Fibroblast of upper back skin (primary cell): ENCODE measurements around the gene PRR33.

Experiments used
- DNase-seq: peaks from one replicate; pipeline ENCODE4 v3.0.0-alpha.2; 2013

The PRR33 gene

DNA sequence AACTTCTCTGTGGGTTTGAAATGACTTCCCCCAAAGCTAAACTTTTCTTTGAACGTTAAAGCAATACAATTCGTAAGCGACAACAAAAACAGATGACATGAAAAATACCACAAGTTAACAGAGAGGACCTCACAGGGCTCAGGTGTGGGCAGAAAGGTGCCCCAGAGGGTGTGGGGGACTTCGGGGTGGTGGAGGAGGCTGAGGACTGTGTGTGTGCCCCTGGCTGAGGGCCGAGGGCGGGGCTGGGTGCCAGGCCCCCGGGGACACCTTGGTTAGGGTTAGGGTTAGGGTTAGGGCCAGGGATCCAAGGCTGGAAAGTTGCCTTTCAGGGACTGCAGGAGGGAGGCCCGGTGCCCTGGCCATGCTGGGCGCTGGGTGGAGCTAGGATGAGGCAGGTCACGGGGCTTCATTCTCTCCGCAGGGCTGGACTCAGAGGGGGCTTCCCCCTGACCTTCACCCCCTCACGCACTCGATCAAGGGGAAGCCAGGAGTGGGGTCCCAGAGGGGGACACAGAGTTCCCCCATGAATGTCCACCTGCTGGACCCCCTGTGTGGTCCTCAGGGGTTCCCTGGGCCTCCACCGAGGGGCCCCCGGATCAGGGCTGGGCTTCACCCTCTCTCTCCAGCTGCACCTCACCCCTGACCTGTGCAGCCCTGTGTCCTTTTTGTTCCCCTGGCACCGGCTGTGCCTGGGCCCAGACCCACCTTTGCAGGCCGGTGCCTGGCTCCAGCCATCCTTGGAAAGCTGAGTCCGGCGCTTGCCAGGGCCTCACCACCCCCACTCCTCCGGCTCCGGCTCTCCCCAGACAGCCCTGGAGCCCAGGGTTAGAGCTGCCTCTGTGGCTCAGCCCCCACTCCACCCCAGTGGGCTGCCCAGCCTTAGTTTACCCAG, 45.9 kb downstream of the PRR33 start:
- no peak for DNase-seq

DNA sequence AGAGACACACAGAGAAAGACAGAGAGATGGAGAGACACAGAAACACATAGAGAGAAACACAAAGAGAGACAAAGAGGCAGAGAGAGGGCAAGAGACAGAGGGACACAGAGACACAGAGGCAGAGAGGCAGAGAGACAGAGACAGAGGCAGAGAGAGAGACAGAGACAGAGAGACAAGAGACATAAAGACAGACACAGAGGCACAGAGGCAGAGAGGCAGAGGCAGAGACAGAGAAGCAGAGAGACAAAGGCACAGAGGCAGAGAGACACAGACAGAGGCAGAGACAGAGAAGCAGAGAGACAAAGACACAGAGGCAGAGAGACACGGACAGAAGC, 46.6 kb downstream of the PRR33 start:
- DNase-seq = no peak

DNA sequence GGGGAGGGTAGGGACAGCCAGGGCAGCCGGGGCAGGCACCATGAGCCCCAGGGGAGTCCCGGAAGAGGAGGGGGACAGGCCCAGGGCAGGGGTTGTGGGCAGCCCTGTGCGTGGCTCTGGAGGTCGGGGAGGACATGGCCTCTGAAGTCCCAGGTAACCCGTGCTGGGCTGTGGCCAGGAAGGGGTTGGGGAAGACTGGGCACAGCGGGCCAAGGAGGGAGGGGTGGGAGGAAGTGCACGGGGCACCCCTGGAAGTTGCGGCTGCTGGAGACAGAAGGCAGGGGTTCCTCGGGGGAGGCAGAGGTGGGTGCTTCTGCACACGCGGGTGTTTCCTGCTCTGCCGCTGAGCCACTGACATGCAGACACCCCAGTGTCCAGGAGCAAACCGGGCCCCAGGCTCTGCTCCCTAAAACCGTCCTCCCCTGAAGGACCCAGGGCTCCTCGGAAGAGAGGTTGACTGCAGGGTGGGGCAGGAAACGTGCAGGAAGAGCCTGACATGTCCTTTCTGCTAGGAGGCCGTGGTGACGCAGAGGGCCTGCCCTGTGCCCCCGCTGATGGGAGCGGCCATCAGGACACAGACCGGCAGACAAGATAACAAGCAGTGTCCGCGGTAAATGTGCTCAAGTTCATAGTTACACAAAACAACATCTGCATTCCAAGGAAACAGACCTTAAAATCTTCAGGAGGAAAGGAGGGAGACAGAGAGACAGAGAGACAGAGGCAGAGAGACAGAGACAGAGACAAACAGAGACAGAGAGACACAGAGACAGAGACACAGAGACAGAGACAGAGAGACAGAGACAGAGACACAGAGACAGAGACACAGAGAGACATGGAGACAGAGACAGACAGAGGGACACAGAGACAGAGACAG, 47.2 kb downstream of the PRR33 start:
- DNase-seq = no peak

GRCh38 chr11:1843796-1844195, 47.9 kb downstream of the PRR33 start:
- DNase-seq = no peak

GRCh38 chr11:1843098-1843473, 48.6 kb downstream of the PRR33 start:
- no peak for DNase-seq

- no peak for DNase-seq
These were observed 49.3 kb downstream of the PRR33 start for GRCh38 chr11:1842149-1843097.

DNA sequence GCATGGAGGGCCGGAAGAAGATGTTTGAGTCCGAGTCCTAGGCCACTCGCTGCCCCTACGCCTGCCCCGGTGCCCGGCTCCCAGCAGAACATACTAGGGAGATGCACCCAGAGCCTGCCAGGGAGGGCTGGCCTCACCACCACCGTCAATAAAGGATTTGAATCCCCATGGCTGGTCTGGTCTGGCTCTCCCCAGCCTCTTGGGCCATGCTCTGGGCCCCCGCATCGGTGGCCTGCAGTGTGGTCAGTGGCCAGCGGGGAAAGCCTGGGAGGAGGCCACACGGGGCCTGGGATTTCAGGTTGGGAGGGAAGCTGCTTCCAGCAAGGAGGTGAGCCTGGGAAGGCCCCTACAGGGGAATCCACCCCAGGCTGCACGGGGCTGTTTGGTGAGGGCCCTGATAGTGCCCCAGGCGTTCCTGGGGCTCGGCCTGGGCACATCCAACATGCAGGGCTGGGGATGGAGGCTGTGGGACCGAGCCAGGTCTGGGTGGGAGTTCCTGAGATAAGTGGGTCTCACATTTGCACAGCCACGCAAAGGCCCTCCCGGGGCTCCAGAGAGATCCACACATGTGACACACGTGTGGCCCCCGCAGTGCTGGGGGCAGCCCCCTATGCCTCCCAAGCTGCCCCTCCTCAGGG, 50.1 kb downstream of the PRR33 start:
- no peak for DNase-seq

GRCh38 chr11:1840780-1841480, 50.8 kb downstream of the PRR33 start:
- no peak for DNase-seq

DNA sequence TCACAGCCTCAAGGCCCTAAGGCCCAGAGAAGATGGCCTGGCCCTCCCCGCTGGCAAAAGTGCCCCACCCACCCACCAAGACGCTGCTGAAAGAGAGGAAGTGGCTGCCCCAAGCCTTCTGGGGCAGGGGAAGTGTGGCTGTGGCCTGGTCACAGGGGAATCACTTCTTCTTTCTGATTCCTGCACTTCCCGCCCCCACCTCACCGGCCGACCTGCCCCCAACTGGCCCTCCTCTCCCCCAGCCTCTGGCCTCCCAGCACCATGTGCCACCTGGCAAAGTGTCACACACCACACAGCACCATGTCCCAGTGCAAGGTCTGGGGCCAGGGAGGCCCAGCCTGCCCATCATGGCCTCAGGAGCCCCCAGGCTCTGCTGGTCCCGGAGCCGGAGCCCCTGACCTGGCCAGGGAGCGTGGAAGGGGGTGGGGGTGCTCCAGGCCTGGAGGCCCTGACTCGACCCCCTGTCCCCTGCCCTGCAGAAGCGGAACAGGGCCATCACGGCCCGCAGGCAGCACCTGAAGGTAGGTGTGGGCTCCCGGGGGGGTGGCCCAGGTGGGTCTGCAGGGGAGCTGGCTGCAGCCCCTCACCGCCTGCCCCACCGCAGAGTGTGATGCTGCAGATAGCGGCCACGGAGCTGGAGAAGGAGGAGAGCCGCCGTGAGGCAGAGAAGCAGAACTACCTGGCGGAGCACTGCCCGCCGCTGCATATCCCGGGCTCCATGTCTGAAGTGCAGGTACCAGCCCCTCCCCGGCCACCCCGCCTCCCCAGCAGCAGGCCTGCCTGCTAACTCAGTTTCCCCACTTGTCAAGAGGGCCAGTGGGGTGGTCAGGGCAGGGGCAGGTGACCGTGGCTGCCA, 51.5 kb downstream of the PRR33 start:
- no peak for DNase-seq

DNA sequence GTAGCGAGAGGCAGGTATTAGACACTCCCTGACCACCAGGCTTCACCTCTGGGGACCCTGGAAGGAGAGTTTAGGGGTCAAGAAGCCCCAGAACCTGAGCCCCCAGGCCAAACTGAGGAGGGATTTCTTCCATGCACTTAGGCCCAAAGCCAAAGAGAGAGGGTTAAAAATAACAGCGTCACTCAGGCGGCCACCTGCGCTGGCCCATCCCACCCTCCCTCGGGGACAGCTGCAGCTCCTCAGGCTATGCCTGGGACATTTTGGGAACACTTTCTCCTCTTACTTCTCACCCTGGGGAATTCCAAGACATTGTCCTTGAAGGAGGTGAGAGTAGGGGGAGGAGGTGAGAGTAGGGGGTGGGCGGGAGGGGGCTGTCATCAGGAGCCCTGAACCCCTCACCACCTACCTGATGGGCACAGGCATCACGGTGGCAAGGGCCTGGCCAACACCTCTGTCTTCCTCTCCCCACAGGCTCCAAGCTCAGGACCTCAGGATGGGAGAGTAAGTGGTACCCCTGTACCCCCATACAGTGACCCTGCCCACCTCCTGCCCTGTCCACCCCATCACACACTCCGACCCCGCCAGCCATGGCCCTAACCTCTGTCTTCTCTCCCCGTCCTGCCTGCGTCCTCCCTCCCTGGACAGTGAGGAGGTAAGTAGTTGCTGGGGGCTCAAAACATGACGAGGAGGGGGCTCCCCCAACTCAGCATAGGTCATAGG, 52.3 kb downstream of the PRR33 start:
- no peak for DNase-seq

DNA sequence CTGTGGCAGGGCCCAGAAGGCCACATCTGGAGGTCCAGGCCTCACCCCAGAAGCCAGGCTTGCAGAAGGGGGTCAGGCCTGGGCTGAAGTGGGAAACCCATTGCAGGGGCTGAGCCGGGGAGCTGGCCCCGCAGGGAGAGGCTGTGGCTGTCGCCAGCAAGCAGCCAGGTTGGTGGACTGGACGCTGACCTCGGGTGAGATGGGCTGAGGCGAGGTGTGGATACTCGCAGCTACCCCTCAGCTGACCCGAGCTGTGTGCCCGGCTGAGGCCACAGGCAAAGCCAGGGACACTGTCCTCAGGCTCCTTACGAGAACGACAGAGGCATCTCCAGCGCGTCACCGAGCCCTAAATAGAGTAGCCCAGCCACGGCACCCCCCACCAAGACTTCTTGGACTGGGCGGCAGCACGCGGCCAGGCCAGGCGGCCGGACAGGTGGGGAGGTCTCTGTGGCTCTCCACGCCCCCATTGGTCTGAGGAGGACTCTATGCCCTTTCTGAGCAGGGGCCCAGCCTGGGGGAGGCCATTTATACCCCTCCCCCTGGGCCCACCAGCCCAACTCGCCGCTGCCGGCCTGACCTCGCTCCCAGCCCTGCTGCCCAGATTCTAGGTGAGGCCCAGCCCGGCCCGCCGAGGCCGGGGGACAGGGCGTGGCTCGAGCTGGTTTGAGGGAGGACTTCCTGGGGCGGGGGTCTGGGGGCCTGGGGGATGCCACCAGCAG, 53.1 kb downstream of the PRR33 start, which contains the start of gene TNNI2:
Gene TNNI2, plus strand, starts transcription at position 556 of the 719 bp plus-strand sequence. CDS start 716 bp downstream, outside the sequence.
- DNase-seq = no peak
